Measurements from ENCODE around the gene EXOC3L1.

EXOC3L1 gene

GRCh38 chr16:67212766-67213165, 22.8 kb upstream of the EXOC3L1 start:
- no peak for TF ChIP-seq YY1 (IDR thresholded peaks at IDR 0.05; ENCODE audit: low read depth)
- no peak for TF ChIP-seq EP300 (IDR thresholded peaks at IDR 0.05; ENCODE audit: borderline replicate concordance)
- TF ChIP-seq TEAD4 (IDR thresholded peaks at IDR 0.05): no peak
- TF ChIP-seq TCF12 (IDR thresholded peaks at IDR 0.05; ENCODE audit: low read depth): no peak
- TF ChIP-seq FOXM1 (IDR thresholded peaks at IDR 0.05; ENCODE audit: borderline replicate concordance, low read depth): no peak
- TF ChIP-seq CREB1 (IDR thresholded peaks at IDR 0.05; ENCODE audit: low read depth): no peak
- TF ChIP-seq CEBPB (IDR thresholded peaks at IDR 0.05): no peak
- no peak for TF ChIP-seq TAF1 (IDR thresholded peaks at IDR 0.05; ENCODE audit: low read depth)

DNA sequence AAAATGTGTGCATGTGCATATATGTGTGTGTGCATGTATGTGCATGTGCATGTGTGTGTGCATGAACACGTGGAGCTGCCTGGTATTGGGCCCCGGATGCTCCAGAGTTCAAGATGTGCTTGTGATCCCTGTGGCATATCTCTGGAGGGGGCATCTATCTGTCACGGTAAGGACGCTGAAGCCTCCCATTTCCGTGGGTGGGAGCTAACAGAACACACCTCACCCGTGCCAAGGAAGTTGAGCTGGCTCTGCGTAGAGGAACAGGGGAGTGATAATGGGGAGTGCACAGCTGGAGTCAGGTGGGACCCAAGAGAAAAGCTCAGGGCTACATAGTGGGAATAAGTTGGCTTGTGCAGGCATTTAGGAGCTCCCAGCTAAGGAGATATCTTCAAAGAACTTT, 21.7 kb upstream of the EXOC3L1 start:
- TF ChIP-seq FOXM1 (IDR thresholded peaks at IDR 0.05; ENCODE audit: borderline replicate concordance, low read depth): no peak

GRCh38 chr16:67210069-67210937, 20.4 kb upstream of the EXOC3L1 start:
- TF ChIP-seq REST (IDR thresholded peaks at IDR 0.05; ENCODE audit: low read depth) (no peak), CREB1 (IDR thresholded peaks at IDR 0.05; ENCODE audit: low read depth) (no peak), ZBTB7A (IDR thresholded peaks at IDR 0.05; ENCODE audit: low read depth) (no peak), TEAD4 (IDR thresholded peaks at IDR 0.05) (no peak), CEBPB (IDR thresholded peaks at IDR 0.05) (no peak), NFIC (IDR thresholded peaks at IDR 0.05) (no peak), FOXM1 (IDR thresholded peaks at IDR 0.05; ENCODE audit: borderline replicate concordance, low read depth) (no peak), EP300 (IDR thresholded peaks at IDR 0.05; ENCODE audit: borderline replicate concordance) (no peak), RAD21 (IDR thresholded peaks at IDR 0.05; ENCODE audit: low read depth) (no peak), USF1 (IDR thresholded peaks at IDR 0.05) (no peak), TAF1 (IDR thresholded peaks at IDR 0.05; ENCODE audit: low read depth) (no peak), EGR1 (IDR thresholded peaks at IDR 0.05) (no peak), YY1 (IDR thresholded peaks at IDR 0.05; ENCODE audit: low read depth) (no peak), TCF12 (IDR thresholded peaks at IDR 0.05; ENCODE audit: low read depth) (no peak)
- TF ChIP-seq, protein P1, sequence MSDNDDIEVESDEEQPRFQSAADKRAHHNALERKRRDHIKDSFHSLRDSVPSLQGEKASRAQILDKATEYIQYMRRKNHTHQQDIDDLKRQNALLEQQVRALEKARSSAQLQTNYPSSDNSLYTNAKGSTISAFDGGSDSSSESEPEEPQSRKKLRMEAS (IDR thresholded peaks at IDR 0.05): no peak

- TF ChIP-seq REST (IDR thresholded peaks at IDR 0.05; ENCODE audit: low read depth) (no peak), RAD21 (IDR thresholded peaks at IDR 0.05; ENCODE audit: low read depth) (no peak), TEAD4 (IDR thresholded peaks at IDR 0.05) (no peak), NFIC (IDR thresholded peaks at IDR 0.05) (no peak), USF1 (IDR thresholded peaks at IDR 0.05) (no peak), TCF12 (IDR thresholded peaks at IDR 0.05; ENCODE audit: low read depth) (no peak), FOXM1 (IDR thresholded peaks at IDR 0.05; ENCODE audit: borderline replicate concordance, low read depth) (no peak), ZBTB7A (IDR thresholded peaks at IDR 0.05; ENCODE audit: low read depth) (no peak), EGR1 (IDR thresholded peaks at IDR 0.05) (no peak), CEBPB (IDR thresholded peaks at IDR 0.05) (no peak), TAF1 (IDR thresholded peaks at IDR 0.05; ENCODE audit: low read depth) (no peak), CREB1 (IDR thresholded peaks at IDR 0.05; ENCODE audit: low read depth) (no peak)
- TF ChIP-seq, protein P1 (IDR thresholded peaks at IDR 0.05): no peak
Measured at GRCh38 chr16:67209565-67209964, 19.6 kb upstream of the EXOC3L1 start.

DNA sequence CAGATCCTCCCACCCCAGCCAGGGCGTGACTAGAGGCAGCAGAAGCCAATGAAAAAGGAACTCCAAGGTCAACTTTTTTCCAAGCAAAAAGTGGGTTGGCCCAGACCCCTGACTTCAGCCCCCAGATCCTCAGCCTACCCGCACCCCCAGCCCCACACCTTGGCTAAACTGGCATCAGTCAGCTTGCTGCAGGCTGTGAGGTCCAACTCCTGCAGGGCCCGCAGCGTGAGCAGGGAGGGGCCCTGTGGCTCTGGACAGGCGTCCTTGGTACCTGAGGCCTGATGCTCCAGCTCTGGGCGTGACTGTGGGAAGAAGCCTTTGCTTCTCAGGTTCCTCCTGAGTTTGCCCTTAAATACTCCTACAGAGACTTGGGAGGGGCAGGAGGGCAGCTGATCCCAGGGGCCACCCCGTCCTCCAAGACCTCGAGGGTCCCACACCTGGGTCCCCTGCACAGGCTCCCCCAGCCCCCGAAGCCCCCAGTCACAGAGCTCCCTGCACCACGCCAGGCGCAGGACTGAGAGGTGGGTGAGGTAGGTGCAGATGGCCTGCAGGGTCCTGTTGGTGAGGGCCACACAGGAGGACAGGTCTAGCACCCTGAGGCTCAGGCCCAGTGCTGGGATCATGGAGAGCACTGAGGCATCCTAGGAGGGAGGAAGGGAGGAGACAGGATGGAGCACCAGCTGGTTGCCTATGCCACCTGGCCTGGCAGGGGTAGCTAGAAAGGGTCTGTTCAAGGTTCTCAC, 18.4 kb upstream of the EXOC3L1 start:
- TF ChIP-seq CEBPB (IDR thresholded peaks at IDR 0.05) (no peak), TCF12 (IDR thresholded peaks at IDR 0.05; ENCODE audit: low read depth) (no peak), EP300 (IDR thresholded peaks at IDR 0.05; ENCODE audit: borderline replicate concordance) (no peak), FOXM1 (IDR thresholded peaks at IDR 0.05; ENCODE audit: borderline replicate concordance, low read depth) (no peak), NFIC (IDR thresholded peaks at IDR 0.05) (no peak), TEAD4 (IDR thresholded peaks at IDR 0.05) (no peak), TAF1 (IDR thresholded peaks at IDR 0.05; ENCODE audit: low read depth) (no peak), REST (IDR thresholded peaks at IDR 0.05; ENCODE audit: low read depth) (no peak), USF1 (IDR thresholded peaks at IDR 0.05) (no peak), RAD21 (IDR thresholded peaks at IDR 0.05; ENCODE audit: low read depth) (no peak)
- TF ChIP-seq, protein P1 (IDR thresholded peaks at IDR 0.05): no peak
